ENCODE measurements around the gene SCAMP4.
A peak's percentile ranks its signal among the peaks of the same experiment; 100 is the strongest.
"Not testable (repeated sequence)": the region's sequence is repeated elsewhere in the genome, so short reads cannot be mapped to it uniquely, and the experiment has no call there.

Gene SCAMP4

DNA sequence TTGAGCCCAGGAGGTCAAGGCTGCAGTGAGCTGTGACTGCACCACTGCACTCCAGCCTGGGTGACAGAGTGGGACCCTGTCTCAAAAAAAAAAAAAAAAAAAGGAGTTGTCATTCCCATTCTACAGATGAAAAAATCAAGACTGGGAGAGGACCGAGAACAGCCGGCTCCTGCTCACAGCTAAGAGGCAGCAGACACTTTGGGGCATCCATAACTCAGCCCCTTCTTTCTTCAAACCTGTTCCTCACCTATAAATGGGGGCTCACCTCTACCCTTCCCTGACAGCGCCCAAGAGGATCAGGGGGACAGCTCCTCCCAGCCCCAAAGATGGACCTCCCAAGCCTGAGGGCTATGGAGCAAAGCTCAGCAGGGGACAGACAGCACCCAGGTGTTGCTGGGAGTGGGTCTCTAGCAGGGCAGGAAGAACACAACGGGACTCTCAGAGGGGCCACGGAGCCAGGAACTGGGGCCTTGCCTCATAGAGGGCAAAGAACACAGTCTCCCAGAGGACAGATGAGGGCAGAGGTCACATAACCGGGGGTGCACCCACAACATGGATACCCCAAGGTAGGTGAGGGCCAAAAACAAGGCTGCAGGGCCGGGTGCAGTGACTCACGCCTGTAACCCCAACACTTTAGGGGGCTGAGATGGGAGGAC is 38.4 kb upstream of the SCAMP4 start:
- DNase-seq = no peak

- no peak for DNase-seq
Observed at GRCh38 chr19:1867349-1867724, 37.9 kb upstream of the SCAMP4 start.

DNA sequence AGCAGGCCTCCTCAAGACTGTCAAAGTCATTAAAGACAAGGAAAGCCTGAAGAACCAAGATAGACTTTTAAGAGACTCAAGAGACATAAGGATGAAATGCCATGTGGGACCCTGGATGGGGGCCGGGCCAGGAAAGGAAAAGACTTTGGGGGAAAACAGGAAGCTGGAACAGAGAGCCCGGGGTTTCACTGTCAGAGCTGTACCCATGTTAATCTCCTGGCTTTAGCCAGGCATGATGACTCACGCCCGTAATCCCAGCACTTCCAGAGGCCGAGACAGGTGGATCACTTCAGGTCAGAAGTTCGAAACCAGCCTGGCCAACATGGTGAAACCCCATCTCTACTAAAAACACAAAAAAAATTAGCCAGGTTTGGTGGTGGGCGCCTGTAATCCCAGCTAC is 36.2 kb upstream of the SCAMP4 start:
- DNase-seq = no peak

GRCh38 chr19:1871140-1871597 is 34.0 kb upstream of the SCAMP4 start:
- DNase-seq = no peak

DNA sequence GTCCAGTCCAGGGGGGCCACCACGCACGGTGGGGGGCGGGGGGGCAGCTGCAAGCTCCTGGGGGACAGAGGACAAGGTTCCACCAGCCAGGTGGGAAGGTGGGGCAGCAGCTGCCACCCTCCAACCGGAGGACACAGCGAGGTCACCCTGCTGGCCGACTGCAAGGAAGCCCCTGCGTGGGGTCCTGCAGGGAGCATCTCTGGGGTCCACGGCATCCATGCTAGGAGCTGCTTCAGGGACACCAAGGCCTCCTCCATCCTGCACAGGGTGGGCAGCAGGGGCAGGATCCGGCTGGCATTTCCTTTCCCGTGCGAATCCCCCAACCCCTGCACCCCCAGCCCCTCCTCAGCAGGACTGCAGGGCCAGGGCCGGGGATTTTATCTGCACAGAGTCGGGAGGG is 33.6 kb upstream of the SCAMP4 start:
- DNase-seq = no peak

DNA sequence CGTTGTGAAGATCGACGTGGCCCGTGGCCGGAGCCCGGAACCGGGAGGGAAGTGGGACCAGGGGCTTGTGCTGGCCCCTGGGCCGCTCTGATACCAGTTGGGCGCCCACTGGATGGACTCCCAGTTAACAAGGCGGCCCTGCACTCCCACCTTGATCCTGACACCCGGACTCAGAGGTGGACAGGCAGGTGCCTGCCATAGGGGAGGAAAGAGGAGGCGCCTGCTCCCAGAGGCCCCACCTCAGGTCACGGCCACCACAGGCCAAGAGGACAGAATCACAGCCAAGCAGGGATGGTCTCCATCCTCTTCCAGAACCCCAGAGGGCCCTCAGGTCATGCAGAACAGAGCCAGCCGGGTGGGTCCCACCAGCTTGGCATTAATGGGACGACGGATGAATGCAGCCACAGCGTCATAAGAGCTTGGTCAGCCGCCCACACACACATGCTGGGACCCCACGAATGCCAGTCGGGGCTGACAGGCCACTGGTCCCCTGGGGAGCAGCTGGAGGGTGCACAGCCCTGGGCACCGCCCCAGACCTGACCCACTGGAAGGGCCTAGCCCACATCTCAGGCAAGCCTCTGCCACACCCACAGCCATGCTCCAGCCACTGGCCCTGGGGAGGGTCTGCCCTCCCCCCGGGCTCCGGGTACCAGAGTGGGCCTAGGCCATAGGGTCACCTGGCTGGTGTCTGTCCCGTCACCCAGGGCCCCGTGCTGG is 32.2 kb upstream of the SCAMP4 start:
- DNase-seq = no peak

DNA sequence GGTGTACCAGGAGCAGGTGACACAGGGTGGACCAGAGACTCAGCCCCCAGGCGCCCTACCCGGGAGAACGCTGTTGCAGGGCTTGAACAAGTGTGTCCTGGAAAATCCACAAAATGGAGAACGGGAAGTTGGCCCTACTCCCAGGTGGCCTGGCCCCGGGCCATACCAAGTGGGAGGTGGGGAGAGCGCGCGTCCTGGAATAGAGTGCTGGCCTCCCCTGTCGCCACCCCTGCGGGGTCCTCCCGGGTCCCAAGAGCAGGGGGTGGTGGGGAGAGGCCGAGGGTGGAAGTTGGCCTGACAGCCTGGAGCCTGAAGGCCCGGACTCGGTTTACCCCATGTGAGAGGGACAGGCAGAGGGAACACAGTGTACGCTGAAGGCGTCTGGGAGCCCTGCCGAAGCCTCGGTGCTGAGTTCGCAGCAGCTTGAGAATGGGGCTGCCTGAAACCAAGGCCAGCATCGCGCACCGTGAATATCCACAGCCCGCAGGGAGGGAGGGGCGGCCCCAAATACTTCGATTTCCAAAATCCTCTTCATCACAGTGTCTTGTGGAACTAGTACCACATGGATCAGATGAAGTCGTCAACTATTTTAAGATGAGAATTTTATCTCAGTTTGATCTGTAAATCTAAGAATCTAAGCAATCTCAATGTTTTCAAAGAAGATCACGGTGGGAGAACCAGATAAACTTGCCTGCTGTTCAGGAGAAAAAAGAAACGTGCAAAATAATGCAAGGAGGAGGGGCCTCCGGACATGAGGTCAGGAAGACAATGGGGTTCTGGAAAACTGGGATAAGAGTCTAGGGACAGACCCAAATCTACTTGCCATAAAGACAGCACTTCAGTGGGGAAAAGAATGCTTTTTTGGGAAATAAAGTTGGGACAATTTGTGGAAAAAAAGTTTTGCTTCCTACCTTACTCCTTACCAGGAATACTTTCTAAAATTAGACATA is 31.4 kb upstream of the SCAMP4 start:
- DNase-seq = no peak

DNA sequence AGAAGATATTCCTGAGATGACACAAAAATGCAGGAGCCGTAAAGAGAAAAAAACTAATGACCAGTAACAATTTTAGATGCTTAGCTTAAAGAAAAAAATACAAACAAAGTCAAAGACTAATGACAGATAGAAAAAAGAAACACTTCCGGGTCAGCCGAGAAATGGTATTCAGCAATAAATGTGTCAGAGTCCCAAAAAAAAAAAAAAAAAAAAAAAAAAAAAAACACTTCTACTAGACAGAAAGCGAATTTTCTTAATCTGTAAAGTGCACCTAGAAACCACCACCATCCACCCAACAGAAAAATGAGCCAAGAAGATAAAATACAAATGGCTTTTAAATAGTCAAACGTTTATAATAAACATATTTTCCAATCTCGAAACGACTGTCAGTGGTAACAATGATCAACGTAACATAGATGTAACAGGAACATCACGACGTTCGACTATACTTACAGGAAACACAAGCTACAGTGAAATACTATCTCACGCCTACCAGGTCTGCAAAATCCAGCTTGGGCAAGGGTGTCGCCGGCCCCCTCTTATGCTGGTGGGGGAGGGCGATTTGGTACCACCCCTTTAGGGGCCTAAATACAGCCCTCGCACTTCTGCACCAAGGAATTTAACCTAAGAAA is 30.5 kb upstream of the SCAMP4 start:
- DNase-seq = no peak

GRCh38 chr19:1875265-1875645 is 29.9 kb upstream of the SCAMP4 start:
- DNase-seq = not testable (repeated sequence)

DNA sequence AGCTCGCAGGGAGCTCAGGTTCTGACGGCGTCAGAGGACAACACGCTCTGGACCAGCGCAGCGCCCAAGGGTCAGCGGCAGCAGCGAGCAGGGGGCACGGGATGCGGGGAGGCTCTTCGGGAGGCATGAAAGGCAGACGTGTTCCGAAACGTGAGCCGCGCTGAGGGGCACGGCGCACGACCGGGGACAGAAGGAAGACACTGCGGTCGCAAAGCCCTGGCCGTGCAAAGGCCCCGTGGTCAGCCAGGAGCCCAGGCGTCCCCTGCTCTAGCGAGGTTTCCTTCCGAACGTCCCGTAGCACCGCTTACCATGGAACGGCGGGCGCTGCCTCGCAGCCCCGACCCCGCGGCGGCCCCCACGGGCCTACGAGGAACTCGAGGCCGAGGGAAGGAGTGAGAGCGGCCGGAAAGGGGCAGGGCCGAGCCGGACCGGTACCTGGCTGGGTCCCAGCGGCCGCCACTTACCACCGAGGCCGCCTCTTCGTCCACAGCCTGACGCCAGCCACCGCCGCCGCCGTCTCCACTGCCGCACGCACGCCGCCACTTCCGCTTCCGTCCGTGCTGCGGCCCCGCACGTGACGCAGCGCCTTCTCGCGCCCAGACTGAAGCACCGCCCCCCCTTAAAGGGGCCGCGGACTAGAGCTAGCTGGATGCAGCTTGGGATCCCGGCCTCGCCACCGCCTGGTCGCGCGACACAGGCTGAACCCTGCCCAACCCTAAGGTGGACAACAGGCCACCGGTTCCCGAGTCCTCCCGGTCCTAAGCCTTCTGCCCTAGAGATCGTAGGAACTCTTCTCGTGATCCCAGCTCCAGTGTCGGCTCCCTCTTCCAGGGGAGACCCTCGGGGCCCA is 29.3 kb upstream of the SCAMP4 start:
- DNase-seq = peak; percentile 57

DNA sequence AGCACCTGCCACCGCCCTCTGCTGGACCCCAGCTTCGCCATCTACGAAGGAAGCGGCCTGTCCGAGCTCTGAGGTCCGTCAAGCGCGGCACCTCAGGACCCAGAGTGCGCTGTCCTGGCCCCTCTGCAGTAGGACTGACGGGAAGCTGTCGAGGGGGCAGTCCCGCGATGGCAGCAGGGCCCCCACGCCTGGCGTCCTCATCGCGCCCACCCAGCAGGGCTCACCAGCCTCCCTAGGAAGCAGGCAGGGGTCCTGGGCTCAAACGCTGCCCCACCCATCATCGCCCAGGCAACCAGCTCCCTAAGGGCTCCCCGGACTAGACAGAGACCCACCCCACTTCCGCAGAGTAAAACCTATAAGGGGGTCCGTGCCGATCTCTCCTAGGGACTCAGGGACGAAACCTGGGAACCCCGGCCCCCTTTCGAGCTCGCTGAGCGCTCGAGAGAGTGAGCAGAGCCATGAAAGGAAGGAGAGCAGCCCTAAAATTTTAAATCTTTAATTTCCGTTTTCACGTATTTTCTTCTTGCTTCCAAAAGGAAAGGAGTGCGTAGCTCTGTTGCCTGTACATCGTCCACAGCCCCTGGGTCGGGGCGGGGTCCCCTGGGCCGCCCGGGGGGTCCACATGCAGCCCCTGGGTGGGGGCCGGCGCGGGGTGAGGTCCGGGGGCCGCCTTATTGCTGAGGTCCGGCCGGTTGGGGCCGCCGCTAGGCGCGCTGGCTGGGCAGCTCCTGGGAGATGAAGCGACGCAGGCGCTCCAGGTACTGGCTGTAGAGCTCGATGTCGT is 28.5 kb upstream of the SCAMP4 start:
- DNase-seq = not testable (repeated sequence)

- not testable (repeated sequence) for DNase-seq
Observed at GRCh38 chr19:1877280-1877660, 27.9 kb upstream of the SCAMP4 start.

DNA sequence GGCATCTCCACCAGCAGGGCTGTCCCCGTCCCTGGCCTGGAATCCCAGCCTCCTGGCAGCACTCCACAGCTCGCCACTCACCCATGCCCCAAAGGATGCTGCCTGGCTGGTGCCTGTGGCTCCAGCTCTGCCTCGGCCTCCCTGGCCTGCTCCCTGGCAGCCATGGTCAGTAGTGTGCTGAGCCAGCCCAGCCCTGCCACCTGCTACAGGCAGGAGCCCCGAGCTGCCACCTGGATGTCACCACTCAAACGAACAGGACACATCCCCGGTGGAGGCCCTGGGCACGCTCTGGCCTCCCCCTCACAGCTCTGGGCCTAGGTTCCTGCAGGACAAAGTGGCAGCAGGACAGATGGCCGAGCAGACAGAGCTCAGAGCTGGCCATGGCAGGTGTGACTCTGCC is 26.6 kb upstream of the SCAMP4 start:
- not testable (repeated sequence) for DNase-seq

DNA sequence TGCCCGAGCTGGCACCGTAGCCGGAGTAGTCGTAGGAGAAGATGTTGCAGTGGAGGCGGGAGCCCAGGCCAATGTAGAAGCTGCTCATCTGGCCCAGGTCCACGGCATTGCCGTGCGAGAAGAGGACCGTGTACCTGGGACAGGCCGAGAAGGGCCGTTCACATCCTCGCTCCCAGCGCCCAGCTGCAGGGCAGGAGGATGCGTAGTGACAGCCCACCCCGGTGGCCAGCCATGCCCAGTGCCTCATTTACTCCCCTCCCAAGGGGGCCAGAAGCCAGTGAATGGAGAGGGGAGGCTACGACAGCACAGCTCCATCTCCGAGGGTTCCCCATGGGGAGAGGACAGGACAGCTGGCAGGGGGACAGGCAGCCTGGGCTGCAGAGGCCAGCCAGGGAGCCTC is 25.2 kb upstream of the SCAMP4 start:
- not testable (repeated sequence) for DNase-seq

DNA sequence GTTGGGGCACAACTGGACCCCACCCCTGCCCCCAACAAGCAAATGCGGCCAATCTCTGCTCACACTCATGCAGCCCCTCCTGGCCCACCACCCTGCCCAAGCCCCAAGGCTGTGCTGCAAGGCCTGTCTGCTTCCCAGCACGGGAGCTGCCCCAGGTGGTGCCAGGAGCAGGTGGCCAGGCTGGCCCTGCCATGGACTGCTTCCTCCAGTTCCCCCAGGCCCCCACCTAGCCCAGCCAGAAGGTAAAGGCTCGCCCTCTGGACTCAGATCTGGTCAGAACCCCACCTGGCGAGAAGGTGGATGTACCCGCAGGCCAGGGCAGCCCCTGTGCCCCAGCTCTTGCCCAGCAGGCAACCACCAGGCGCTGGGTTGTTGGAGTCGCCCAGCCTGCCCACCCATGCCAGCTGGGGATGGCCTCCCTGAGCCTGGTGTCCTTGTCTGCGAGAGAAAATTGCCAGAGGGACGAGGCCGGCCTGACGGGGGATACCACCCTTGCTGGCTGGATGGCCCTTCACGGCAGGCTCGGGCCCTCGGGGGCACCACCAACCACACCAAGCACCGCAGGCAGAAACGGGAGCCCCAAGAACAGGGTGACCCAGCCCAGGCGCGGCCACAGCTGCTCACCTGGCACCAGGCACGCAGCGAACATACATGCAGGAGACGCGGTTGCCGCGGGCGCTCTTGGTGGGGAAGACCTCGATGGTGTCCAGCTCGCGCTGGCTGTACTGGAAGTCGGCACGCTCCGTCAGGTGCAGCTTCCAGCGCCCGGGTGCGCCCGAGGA is 24.4 kb upstream of the SCAMP4 start:
- DNase-seq = no peak

DNA sequence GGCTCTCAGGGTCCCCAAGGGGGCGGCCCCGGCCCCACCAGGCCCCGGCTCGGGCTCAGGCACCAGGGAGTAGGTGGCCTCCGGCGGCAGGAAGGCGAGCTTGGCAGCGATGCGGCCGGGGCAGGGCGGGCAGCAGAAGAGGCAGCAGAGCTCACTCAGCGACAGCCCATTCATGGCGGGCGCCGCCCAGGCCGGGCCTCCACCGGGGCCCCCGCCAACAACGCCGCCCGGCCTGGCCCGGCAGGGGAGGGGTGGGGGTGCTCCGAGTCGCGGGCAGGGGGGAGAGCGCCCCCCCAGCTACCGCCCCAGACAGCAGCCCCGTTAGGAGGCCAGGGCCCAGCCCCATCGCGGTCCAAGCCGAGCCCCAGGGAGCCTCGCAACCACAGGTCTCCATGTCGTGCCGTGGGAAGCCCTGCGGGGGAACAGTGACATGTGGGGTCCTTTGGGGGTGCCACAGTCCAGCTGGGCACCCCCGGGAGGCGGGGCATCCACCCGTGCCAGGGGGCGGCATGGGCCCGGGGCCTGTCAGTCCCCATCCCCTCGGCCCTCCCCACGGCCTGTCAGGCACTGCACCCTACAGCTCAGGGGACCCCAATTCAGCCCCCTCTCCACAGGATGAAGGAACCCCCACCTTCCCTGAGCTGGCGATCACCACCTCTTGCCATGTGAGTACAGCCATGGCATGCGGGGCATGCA is 23.7 kb upstream of the SCAMP4 start:
- DNase-seq = not testable (repeated sequence)

DNA sequence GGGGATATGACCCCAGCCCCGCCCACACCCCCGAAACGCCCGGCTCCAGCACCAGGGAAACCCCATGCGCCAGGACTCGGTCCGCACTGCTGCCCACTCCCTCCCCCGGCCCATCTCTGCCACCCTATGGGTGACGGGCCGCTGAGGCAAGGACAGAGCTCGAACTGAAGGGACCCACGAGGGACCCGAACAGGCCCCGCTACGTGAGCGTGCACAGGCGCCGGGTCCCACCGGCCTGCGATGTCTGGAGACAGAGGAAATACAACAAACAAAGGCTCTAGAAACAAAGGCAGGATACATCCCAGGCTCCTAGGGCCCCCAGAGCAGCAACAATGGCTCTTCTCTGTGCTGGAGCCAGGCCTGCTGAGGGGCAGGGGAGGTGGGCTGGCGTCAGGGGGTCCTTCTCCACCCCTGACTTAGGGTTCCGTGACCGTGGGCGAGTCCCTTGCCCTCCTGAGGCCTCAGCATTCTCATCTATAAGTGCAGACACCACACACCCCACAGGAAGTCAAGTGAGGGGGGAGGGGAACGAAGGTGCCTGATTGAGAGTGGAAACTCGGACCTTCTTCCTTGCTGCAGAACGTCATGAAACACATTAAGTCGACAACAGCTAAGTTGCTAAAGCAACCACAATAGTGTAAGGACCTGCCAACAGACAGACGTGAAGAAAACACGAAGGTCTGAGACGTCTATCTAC is 23.0 kb upstream of the SCAMP4 start:
- DNase-seq = no peak

GRCh38 chr19:1882786-1883692 is 22.2 kb upstream of the SCAMP4 start:
- DNase-seq = no peak
